HEK293 (cell line): ENCODE measurements around the gene TLR4.

Experiments
- CTCF ChIA-PET: fragments of 350-600 bp; formaldehyde crosslinking; extraction: SDS; loops from one replicate; lab custom pipeline; 2021; ENCODE audit warnings: antibody characterized with exemption; lab: Yijun Ruan, JAX
- POLR2A ChIA-PET: fragments of 300-600 bp; formaldehyde crosslinking; extraction: SDS; loops from one replicate; lab custom pipeline; 2020; ENCODE audit warnings: antibody characterized with exemption, inconsistent platforms; lab: Yijun Ruan, JAX
- H3K27ac ChIP-seq: fragments of 200-500 bp; sonication (Bioruptor generic); 2 replicates; pipeline ENCODE4 v1.5.1; 2014; ENCODE audit warnings: low read depth, low read length, control low read depth, inconsistent platforms; ENCODE audit errors: extremely low read depth
- H3K36me3 ChIP-seq, 2 experiments: fragments of 200-500 bp in 1 of 2; sonication (Bioruptor generic) in 1 of 2; 1 replicate in 1 of 2; 2 replicates in 1 of 2; pipeline ENCODE4 v1.5.1; 2014 to 2017; ENCODE audit warnings: inconsistent platforms in 2 of 2, low read length in 2 of 2; ENCODE audit not compliant: control insufficient read depth in 2 of 2, insufficient read depth in 1 of 2
- H3K4me1 ChIP-seq: fragments of 200-500 bp; sonication (Bioruptor generic); 2 replicates; pipeline ENCODE4 v1.5.1; 2014; ENCODE audit warnings: mild to moderate bottlenecking, low read length, inconsistent platforms; ENCODE audit not compliant: control insufficient read depth, insufficient read depth
- H3K4me3 ChIP-seq: 2 replicates; pipeline ENCODE4 v1.5.1; 2011; ENCODE audit warnings: low read depth, mild to moderate bottlenecking, control low read depth, low read length, moderate library complexity
- H3K9me3 ChIP-seq: fragments of 200-500 bp; sonication (Bioruptor generic); 2 replicates; pipeline ENCODE4 v1.5.1; 2014; ENCODE audit warnings: low read depth, low read length, inconsistent platforms; ENCODE audit not compliant: control insufficient read depth, insufficient read depth
- BCL11B ChIP-seq: fragments of 450-650 bp; formaldehyde crosslinking; IDR thresholded peaks from 2 replicates; pipeline ENCODE4 v1.5.1; 2016; ENCODE audit warnings: low read depth, missing biosample characterization, missing genetic modification characterization
- GLIS1 ChIP-seq: fragments of 450-650 bp; formaldehyde crosslinking; IDR thresholded peaks from 2 replicates; pipeline ENCODE4 v1.5.1; 2016; ENCODE audit warnings: missing biosample characterization, missing genetic modification characterization
- MEIS1 ChIP-seq: sonication (generic); formaldehyde crosslinking; IDR thresholded peaks from 2 replicates; pipeline ENCODE4 v1.8.1; 2022; ENCODE audit warnings: missing genetic modification reagents, mild to moderate bottlenecking, borderline replicate concordance
- PRDM1 ChIP-seq: fragments of 450-650 bp; formaldehyde crosslinking; IDR thresholded peaks from 2 replicates; pipeline ENCODE4; 2016; ENCODE audit warnings: missing biosample characterization, missing genetic modification characterization
- RBAK ChIP-seq: fragments of 450-650 bp; formaldehyde crosslinking; IDR thresholded peaks from 2 replicates; pipeline ENCODE4 v1.5.1; 2016; ENCODE audit warnings: missing biosample characterization, missing genetic modification characterization
- SCRT1 ChIP-seq: fragments of 450-650 bp; formaldehyde crosslinking; IDR thresholded peaks from 2 replicates; pipeline ENCODE4 v1.5.1; 2016; ENCODE audit warnings: missing biosample characterization, missing genetic modification characterization, borderline replicate concordance
- TCF7L2 ChIP-seq: IDR thresholded peaks from 2 replicates; pipeline ENCODE4 v1.6.1; 2011; ENCODE audit warnings: low read depth, mild to moderate bottlenecking, inconsistent platforms, low read length, moderate library complexity, borderline replicate concordance
- TRIM28 ChIP-seq: IDR thresholded peaks from 2 replicates; pipeline ENCODE4 v1.6.1; 2011; ENCODE audit warnings: low read length, control low read depth, borderline replicate concordance
- YY1 ChIP-seq: fragments of 450-650 bp; formaldehyde crosslinking; IDR thresholded peaks from 2 replicates; pipeline ENCODE4 v1.5.1; 2018; ENCODE audit warnings: missing biosample characterization, missing genetic modification characterization
- ZBTB10 ChIP-seq: fragments of 450-650 bp; formaldehyde crosslinking; IDR thresholded peaks from 2 replicates; pipeline ENCODE4 v1.5.1; 2016; ENCODE audit warnings: missing biosample characterization, missing genetic modification characterization
- ZNF157 ChIP-seq: fragments of 450-650 bp; formaldehyde crosslinking; IDR thresholded peaks from 2 replicates; pipeline ENCODE4 v1.5.1; 2016; ENCODE audit warnings: missing biosample characterization, missing genetic modification characterization
- ZNF221 ChIP-seq: fragments of 450-650 bp; formaldehyde crosslinking; IDR thresholded peaks from 2 replicates; pipeline ENCODE4 v1.5.1; 2017; ENCODE audit warnings: missing biosample characterization, missing genetic modification characterization, borderline replicate concordance
- ZNF239 ChIP-seq: fragments of 450-650 bp; formaldehyde crosslinking; IDR thresholded peaks from 2 replicates; pipeline ENCODE4 v1.5.1; 2016; ENCODE audit warnings: missing biosample characterization, missing genetic modification characterization
- ZNF274 ChIP-seq, 2 experiments: fragments of 200-500 bp in 1 of 2; fragments of 450-650 bp in 1 of 2; sonication (Bioruptor generic) in 1 of 2; formaldehyde crosslinking in 1 of 2; IDR thresholded peaks; 2 replicates each; pipeline versions ENCODE4 v1.5.1 to v1.6.1; 2014 to 2016; ENCODE audit warnings: borderline replicate concordance in 1 of 2, inconsistent platforms in 1 of 2, low read length in 1 of 2, missing biosample characterization in 1 of 2, missing genetic modification characterization in 1 of 2
- ZNF391 ChIP-seq: fragments of 450-650 bp; formaldehyde crosslinking; IDR thresholded peaks from 2 replicates; pipeline ENCODE4 v1.5.1; 2016; ENCODE audit warnings: low read depth, missing biosample characterization, missing genetic modification characterization, borderline replicate concordance
- ZNF416 ChIP-seq: fragments of 450-650 bp; formaldehyde crosslinking; IDR thresholded peaks from 2 replicates; pipeline ENCODE4 v1.5.1; 2016; ENCODE audit warnings: missing biosample characterization, missing genetic modification characterization
- ZNF449 ChIP-seq: fragments of 450-650 bp; formaldehyde crosslinking; IDR thresholded peaks from 2 replicates; pipeline ENCODE4 v1.5.1; 2017; ENCODE audit warnings: missing biosample characterization, mild to moderate bottlenecking, missing genetic modification characterization, moderate library complexity
- ZNF48 ChIP-seq: fragments of 450-650 bp; formaldehyde crosslinking; IDR thresholded peaks from 2 replicates; pipeline ENCODE4 v1.5.1; 2016; ENCODE audit warnings: missing biosample characterization, missing genetic modification characterization
- ZNF654 ChIP-seq: fragments of 450-650 bp; formaldehyde crosslinking; IDR thresholded peaks from 2 replicates; pipeline ENCODE4 v1.5.1; 2016; ENCODE audit warnings: low read depth, missing biosample characterization, missing genetic modification characterization
- ZNF670 ChIP-seq: fragments of 450-650 bp; formaldehyde crosslinking; IDR thresholded peaks from 2 replicates; pipeline ENCODE4 v1.5.1; 2016; ENCODE audit warnings: missing biosample characterization, missing genetic modification characterization, low read depth
- ZNF701 ChIP-seq: fragments of 450-650 bp; formaldehyde crosslinking; IDR thresholded peaks from 2 replicates; pipeline ENCODE4 v1.5.1; 2016; ENCODE audit warnings: missing biosample characterization, missing genetic modification characterization
- ZNF704 ChIP-seq: fragments of 450-650 bp; formaldehyde crosslinking; IDR thresholded peaks from 2 replicates; pipeline ENCODE4 v1.5.1; 2016; ENCODE audit warnings: missing biosample characterization, missing genetic modification characterization
- ZSCAN23 ChIP-seq: fragments of 450-650 bp; formaldehyde crosslinking; IDR thresholded peaks from 2 replicates; pipeline ENCODE4 v1.5.1; 2016; ENCODE audit warnings: missing biosample characterization, missing genetic modification characterization
- TF ChIP-seq, protein P1 (sequence below): fragments of 450-650 bp; formaldehyde crosslinking; IDR thresholded peaks from 2 replicates; pipeline ENCODE4 v1.5.1; 2016; ENCODE audit warnings: missing biosample characterization, missing genetic modification characterization

The TLR4 gene

DNA sequence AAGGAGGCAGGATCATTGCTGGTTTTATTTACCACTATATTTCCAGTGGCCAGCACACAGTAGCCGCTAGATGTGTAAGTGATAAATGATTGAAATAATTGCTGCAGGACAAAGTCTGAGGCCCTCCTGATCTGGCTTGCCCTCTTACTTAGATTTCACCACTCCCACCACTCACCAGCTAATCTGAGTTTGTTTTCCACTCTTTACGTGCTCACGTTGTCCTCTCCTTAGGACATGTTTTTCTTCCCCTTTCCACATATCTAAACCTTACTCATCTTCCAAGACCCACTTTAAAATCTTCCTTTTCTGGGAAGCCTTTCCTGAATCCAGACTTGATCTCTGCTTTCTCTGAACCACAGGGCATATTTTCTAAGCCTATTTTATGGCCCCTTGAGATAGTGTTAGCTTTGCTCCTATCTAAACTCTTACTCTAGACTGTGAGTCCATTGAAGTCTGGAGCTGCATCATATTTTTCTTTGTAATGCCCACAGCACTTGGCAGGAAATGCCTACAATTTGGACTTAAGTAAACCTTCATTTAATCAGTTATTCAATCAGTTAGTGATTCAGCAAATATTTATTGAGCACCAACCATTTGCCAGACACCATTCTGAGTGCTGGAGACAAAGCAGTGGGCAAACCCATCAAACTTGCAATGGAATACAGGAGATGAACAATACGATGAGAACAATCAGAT lies 2.4 kb downstream of the TLR4 start:
- Histone ChIP-seq H3K27ac (no peak overlapping the region), H3K36me3 (no peaks in the 10 kb centered on the region), H3K9me3 (no peaks in the 10 kb centered on the region), H3K4me1 (no peaks in the 10 kb centered on the region), H3K4me3 (no peak overlapping the region)
- ChIA-PET POLR2A (no interaction called here), CTCF (interaction anchor here (0.6 kb wide), 1 partner anchor 61 kb away, joined by 3 read pairs; no protein-coding TSS in a partner anchor)
- TF ChIP-seq ZNF157 (tag by site-specific recombination): no peak
- TF ChIP-seq ZNF221 (tag by site-specific recombination): no peak
- TF ChIP-seq SCRT1: no peak
- TF ChIP-seq MEIS1 (CRISPR knock-in tag): no peak
- no peak for TF ChIP-seq BCL11B (tag by site-specific recombination)
- TF ChIP-seq TCF7L2: no peak
- no peak for TF ChIP-seq ZNF670 (tag by site-specific recombination)
- TF ChIP-seq GLIS1 (tag by site-specific recombination): no peak
- no peak for TF ChIP-seq TRIM28
- no peak for TF ChIP-seq ZNF654 (tag by site-specific recombination)
- TF ChIP-seq ZNF274 (IDR thresholded peaks at IDR 0.05; ENCODE audit: low read length): no peak
- TF ChIP-seq ZNF274 (tag by site-specific recombination; IDR thresholded peaks at IDR 0.05; ENCODE audit: borderline replicate concordance): no peak
- no peak for TF ChIP-seq YY1
- TF ChIP-seq ZNF701 (tag by site-specific recombination): no peak

- POLR2A ChIA-PET: no interaction called here
- TF ChIP-seq ZNF391 (tag by site-specific recombination) (no peak), ZNF48 (no peak), RBAK (tag by site-specific recombination) (no peak)
- TF ChIP-seq, all 188 proteins: peak for 0
- H3K4me1 ChIP-seq: no peaks in the 10 kb centered on the region
- no peaks in the 10 kb centered on the region for H3K9me3 ChIP-seq
- no peak overlapping the region for H3K4me3 ChIP-seq
- no peak overlapping the region for H3K27ac ChIP-seq
- CTCF ChIA-PET: no interaction called here
- no peaks in the 10 kb centered on the region for H3K36me3 ChIP-seq
Observed at GRCh38 chr9:117707561-117707960, 3.4 kb downstream of the TLR4 start.

DNA sequence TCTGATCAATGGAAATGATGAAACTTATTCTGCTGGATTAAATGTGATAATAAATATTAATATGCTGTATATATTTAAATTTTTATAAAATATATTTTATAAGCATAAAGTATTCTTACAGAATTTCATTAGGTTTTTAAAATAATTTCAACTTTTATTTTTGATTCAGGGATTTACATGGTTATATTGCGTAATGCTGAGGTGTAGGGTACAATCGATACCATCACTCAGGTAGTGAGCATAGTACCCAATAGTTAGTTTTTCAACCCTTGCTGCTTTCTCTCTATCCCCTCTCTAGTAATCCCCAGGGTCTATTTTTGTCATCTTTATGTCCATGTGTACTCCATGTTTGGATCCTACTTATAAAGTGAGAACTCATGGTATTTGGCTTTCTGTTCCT lies 5.7 kb downstream of the TLR4 start:
- H3K4me1 ChIP-seq: no peaks in the 10 kb centered on the region
- H3K27ac ChIP-seq: no peak overlapping the region
- no peaks in the 10 kb centered on the region for H3K36me3 ChIP-seq
- POLR2A ChIA-PET: no interaction called here
- CTCF ChIA-PET: interaction anchor here (0.6 kb wide), 1 partner anchor 222 kb away, joined by 4 read pairs; no protein-coding TSS in a partner anchor
- no peak overlapping the region for H3K4me3 ChIP-seq
- H3K9me3 ChIP-seq: no peaks in the 10 kb centered on the region
- TF ChIP-seq PRDM1 (tag by site-specific recombination): no peak
- no peak for TF ChIP-seq ZNF449 (tag by site-specific recombination)
- TF ChIP-seq, protein P1, sequence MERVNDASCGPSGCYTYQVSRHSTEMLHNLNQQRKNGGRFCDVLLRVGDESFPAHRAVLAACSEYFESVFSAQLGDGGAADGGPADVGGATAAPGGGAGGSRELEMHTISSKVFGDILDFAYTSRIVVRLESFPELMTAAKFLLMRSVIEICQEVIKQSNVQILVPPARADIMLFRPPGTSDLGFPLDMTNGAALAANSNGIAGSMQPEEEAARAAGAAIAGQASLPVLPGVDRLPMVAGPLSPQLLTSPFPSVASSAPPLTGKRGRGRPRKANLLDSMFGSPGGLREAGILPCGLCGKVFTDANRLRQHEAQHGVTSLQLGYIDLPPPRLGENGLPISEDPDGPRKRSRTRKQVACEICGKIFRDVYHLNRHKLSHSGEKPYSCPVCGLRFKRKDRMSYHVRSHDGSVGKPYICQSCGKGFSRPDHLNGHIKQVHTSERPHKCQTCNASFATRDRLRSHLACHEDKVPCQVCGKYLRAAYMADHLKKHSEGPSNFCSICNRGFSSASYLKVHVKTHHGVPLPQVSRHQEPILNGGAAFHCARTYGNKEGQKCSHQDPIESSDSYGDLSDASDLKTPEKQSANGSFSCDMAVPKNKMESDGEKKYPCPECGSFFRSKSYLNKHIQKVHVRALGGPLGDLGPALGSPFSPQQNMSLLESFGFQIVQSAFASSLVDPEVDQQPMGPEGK (tag by site-specific recombination): no peak
- TF ChIP-seq ZNF704 (tag by site-specific recombination): no peak
- TF ChIP-seq ZBTB10 (tag by site-specific recombination): no peak
- TF ChIP-seq ZNF239: no peak
- no peak for TF ChIP-seq ZNF221 (tag by site-specific recombination)
- no peak for TF ChIP-seq ZSCAN23 (tag by site-specific recombination)
- TF ChIP-seq ZNF416 (tag by site-specific recombination): no peak
